Measurements from ENCODE around the gene DDOST. TPM values are rescaled to one million over a fixed set of nuclear protein-coding genes. Genes with fewer than 3 reads are reported as not detected.

DDOST gene
- total RNA-seq (100 to 1,000 TPM in 6 of 7 donors, 10 to 100 TPM in 1; 95.5 to 228 (median 191) TPM), polyA plus RNA-seq (100 to 1,000 TPM; 168 to 172 TPM)
- long read RNA-seq, donor 1, transcript DDOST-205 (2 exons, 766 nt) = minor isoform, 5 of 1,565 reads
- long read RNA-seq, donor 1, transcript DDOST-202 (11 exons, 2,126 nt) = major isoform, 1,457 of 1,565 reads
- long read RNA-seq, donor 1, partial matches to known transcripts = 30 of 1,565 reads
- long read RNA-seq, donor 1, other reads (novel, unspliced or antisense) = 73 of 1,565 reads
- long read RNA-seq, donor 2, transcript DDOST-202 (11 exons, 2,126 nt) = major isoform, 164 of 217 reads
- long read RNA-seq, donor 2, partial matches to known transcripts = 50 of 217 reads
- long read RNA-seq, donor 2, other reads (novel, unspliced or antisense) = 0 of 217 reads
- long read RNA-seq, donor 3, transcript DDOST-202 (11 exons, 2,126 nt) = major isoform, 495 of 556 reads
- long read RNA-seq, donor 3, partial matches to known transcripts = 15 of 556 reads
- long read RNA-seq, donor 3, other reads (novel, unspliced or antisense) = 43 of 556 reads

GRCh38 chr1:20661207-20662109 is at the start of gene DDOST:
Gene DDOST (minus strand): TSS chr1:20661369. CDS start chr1:20661350, 19 bp downstream.
- WGBS, 3 donors = 0 to 2% (median 1%) methylated on average over 45 to 58 of the region's 58 CpGs
- DNase-seq = peak; percentile 92 to 97 (median 94)
- Histone ChIP-seq H3K9me3 (no peaks in the 10 kb centered on the region), H3K27me3 (no peaks in the 10 kb centered on the region), H3K27ac (peak within 1 kb of the TSS; percentile 27 to 78), H3K4me1 (ENCODE audit: insufficient read depth) (peaks cover 10% of the 10 kb centered on the region), H3K36me3 (no peaks in the 10 kb centered on the region), H3K4me3 (peak within 1 kb of the TSS; percentile 65)
- TF ChIP-seq EP300 (IDR thresholded peaks at IDR 0.05) = no peak
- TF ChIP-seq POLR2A (IDR thresholded peaks at IDR 0.05) = peak; percentile 36
- TF ChIP-seq CTCF (IDR thresholded peaks at IDR 0.05) = peak in 1 of 3 donors; percentile 56
- intact Hi-C loops (cut with DNase I) = no loop called here

DNA sequence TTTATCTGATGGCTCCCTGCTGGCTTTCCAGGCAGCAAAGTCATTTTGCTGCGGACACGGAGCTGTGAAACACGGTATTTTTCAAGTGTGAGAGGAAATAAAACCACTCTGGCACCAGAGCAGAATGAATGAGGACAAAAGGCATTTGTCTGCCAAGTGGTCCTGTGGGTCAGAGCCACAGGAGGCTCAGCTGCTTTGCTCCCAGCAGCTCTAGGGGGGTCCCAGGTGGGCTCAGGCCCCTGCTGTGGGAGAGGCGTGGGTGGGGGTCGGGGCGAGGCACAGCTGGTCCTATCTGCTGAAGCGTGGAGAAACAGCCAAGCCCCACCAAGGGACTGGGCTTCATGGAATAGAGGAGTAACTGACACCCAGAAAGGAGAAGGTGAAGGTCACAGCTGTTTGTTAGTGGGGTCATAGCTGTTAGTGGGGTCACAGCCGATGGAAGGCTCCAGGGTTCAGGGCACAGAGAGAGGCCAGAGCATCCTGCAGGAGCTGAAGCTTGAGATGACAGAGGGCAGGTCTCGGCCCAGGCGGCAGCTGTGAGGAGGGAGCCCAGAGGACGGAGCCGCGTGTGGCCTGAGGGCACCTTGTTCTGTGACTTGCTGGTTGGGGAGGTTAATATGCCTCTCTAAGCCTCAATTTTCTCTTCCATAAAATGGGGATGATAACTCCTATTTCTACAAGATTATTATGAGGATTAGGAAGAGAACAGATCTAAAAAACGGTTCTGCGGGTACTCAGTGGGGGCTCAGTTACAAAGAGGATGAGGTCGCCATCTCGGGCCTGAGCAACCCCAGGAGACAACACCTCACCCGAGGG is 49.5 kb upstream of the DDOST start:
- H3K9me3 ChIP-seq = no peaks in the 10 kb centered on the region
- H3K4me1 ChIP-seq (ENCODE audit: insufficient read depth) = no peaks in the 10 kb centered on the region
- no peak for DNase-seq
- H3K27me3 ChIP-seq = no peaks in the 10 kb centered on the region
- H3K4me3 ChIP-seq = no peak overlapping the region
- 37 to 60% (median 43%) methylated on average over 18 of the region's 18 CpGs for WGBS, 3 donors
- TF ChIP-seq CTCF (IDR thresholded peaks at IDR 0.05) = no peak
- H3K36me3 ChIP-seq = no peaks in the 10 kb centered on the region
- intact Hi-C loops (cut with DNase I) = no loop called here
- no peak overlapping the region for H3K27ac ChIP-seq

DNA sequence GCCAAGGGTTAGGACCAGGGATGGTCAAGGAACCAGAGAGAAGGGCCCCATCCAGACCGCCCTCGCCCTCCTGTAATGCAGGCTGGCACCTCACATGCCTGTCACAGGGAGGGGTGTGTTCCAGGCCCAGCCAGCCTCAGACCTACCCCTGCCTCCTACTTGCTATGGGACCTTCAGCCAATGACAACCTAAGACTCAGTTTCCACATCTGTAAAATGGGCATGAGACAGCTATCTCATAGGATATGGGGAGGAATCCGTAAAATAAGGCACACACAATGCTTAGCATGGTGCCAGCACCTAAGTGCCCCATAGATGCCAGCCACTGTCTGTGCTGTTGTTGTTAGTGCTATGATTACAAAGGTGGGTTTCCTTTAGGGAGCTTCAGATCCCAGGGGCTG is 48.7 kb upstream of the DDOST start:
- H3K27ac ChIP-seq = no peak overlapping the region
- intact Hi-C loops (cut with DNase I) = no loop called here
- no peak overlapping the region for H3K4me3 ChIP-seq
- H3K36me3 ChIP-seq = no peaks in the 10 kb centered on the region
- DNase-seq = no peak
- H3K27me3 ChIP-seq = no peaks in the 10 kb centered on the region
- TF ChIP-seq EP300 (IDR thresholded peaks at IDR 0.05) (no peak), POLR2A (IDR thresholded peaks at IDR 0.05) (no peak), CTCF (IDR thresholded peaks at IDR 0.05) (no peak)
- H3K9me3 ChIP-seq = no peaks in the 10 kb centered on the region
- no peaks in the 10 kb centered on the region for H3K4me1 ChIP-seq (ENCODE audit: insufficient read depth)
- 89 to 97% (median 96%) methylated on average over 3 of the region's 3 CpGs for WGBS, 3 donors

DNA sequence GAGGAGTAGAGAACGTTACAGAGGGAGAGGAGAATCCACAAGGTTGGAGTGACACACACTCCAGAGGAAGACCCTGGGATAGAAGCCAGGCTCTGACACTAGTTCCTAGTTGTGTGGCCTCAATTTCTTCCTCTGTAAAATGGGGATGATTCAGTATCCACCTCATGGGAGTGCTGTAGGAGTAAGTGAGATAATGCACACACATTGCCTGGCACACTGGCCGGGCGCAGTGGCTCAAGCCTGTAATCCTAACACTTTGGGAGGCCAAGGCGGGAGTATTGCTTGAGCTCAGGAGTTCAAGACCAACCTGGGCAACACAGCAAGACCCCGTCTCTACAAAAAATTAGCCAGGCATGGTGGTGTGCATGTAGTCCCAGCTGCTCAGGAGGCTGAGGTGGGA is 47.7 kb upstream of the DDOST start:
- H3K27ac ChIP-seq = no peak overlapping the region
- no peak for DNase-seq
- WGBS, 3 donors = 82 to 84% (median 83%) methylated on average over 5 of the region's 5 CpGs
- H3K9me3 ChIP-seq = no peaks in the 10 kb centered on the region
- intact Hi-C loops (cut with DNase I) = no loop called here
- no peaks in the 10 kb centered on the region for H3K4me1 ChIP-seq (ENCODE audit: insufficient read depth)
- no peak overlapping the region for H3K4me3 ChIP-seq
- no peaks in the 10 kb centered on the region for H3K36me3 ChIP-seq
- TF ChIP-seq POLR2A (IDR thresholded peaks at IDR 0.05) (no peak), CTCF (IDR thresholded peaks at IDR 0.05) (no peak), EP300 (IDR thresholded peaks at IDR 0.05) (no peak)
- H3K27me3 ChIP-seq = no peaks in the 10 kb centered on the region
